Measurements from ENCODE around the gene SYP. TPM values are rescaled to one million over a fixed set of nuclear protein-coding genes. Genes with fewer than 3 reads are reported as not detected.
"Not testable (repeated sequence)": the region's sequence is repeated elsewhere in the genome, so short reads cannot be mapped to it uniquely, and the experiment has no call there.

Gene SYP
- polyA plus RNA-seq, 3 donors = 1.4 to 6.8 (median 2.1) TPM

- WGBS, 3 donors = 93 to 94% (median 93%) methylated on average over 12 to 23 of the region's 23 CpGs
- no peak overlapping the region for H3K27ac ChIP-seq (ENCODE audit: low read depth, low read length)
These were observed 22.0 kb downstream of the SYP start for GRCh38 chrX:49177873-49178480.

- 56 to 73% (median 70%) methylated on average over 3 to 4 of the region's 4 CpGs for WGBS, 3 donors
- no peak overlapping the region for H3K27ac ChIP-seq (ENCODE audit: low read depth, low read length)
These were observed 22.6 kb downstream of the SYP start for GRCh38 chrX:49177338-49177833.

- WGBS, 3 donors = 56 to 70% (median 57%) methylated on average over 24 to 27 of the region's 27 CpGs
- no peak overlapping the region for H3K27ac ChIP-seq (ENCODE audit: low read depth, low read length)
These were observed 23.3 kb downstream of the SYP start for GRCh38 chrX:49176421-49177326.

- 88 to 94% (median 88%) methylated on average over 25 to 43 of the region's 43 CpGs for WGBS, 3 donors
- H3K27ac ChIP-seq (ENCODE audit: low read depth, low read length) = no peak overlapping the region
These were observed 24.3 kb downstream of the SYP start for GRCh38 chrX:49175435-49176274.

- 69 to 72% (median 72%) methylated on average over 3 of the region's 3 CpGs for WGBS, 3 donors
- no peak overlapping the region for H3K27ac ChIP-seq (ENCODE audit: low read depth, low read length)
These were observed 25.3 kb downstream of the SYP start for GRCh38 chrX:49174723-49175122.

DNA sequence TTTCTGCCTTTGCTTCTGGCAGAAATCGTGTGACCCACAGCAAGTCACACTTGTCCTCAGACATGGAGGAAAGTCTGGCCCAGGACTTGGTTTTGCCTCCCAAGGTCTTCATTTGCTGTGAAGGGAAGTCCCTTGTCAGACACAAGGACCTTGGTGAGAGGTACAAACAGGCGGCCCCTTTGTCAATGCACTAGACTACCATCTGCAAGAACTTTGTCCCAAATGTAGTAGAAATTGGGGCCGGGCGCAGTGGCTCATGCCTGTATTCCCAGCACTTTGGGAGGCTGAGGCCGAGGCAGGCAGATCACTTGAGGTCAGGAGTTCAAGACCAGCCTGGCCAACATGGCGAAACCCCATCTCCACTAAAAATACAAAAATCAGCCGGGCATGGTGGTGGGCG lies 26.4 kb downstream of the SYP start:
- WGBS, 3 donors = 88 to 94% (median 91%) methylated on average over 6 to 8 of the region's 8 CpGs
- H3K27ac ChIP-seq (ENCODE audit: low read depth, low read length) = not testable (repeated sequence)

GRCh38 chrX:49172280-49172780 lies 27.7 kb downstream of the SYP start:
- 0 to 52% (median 1%) methylated on average over 18 to 37 of the region's 37 CpGs for whole genome bisulfite sequencing, 3 donors
- peak overlapping the region; percentile 57 for H3K27ac ChIP-seq (ENCODE audit: low read depth, low read length)

- H3K27ac ChIP-seq (ENCODE audit: low read depth, low read length) = peak within 1 kb of the TSS; percentile 57
- WGBS, 3 donors = 0 to 44% (median 1%) methylated on average over 28 to 45 of the region's 46 CpGs
These were observed 28.2 kb downstream of the SYP start, which contains the start of gene PLP2 for GRCh38 chrX:49171752-49172279. TSS of gene PLP2 (plus strand) at chrX:49171898. CDS start at chrX:49172001, 103 bp downstream.

DNA sequence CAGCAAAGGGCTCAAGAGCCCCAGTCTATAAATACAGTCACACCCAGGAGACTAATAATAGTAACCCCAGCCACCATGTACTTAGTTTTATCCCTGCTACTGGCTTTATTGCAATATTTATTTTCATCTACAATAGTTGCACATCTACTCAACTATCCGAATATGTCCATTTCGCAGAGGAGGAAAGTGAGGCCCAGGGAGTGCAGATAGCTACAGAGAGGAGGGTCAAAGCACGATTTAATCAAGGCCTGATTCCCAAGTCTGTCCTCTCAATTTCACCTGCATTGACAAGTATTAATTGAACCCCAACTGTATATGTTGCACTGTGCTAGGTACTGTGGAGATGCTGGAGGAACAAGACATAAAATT lies 32.3 kb downstream of the SYP start:
- peak overlapping the region; percentile 92 for H3K27ac ChIP-seq (ENCODE audit: low read depth, low read length)
- 48 to 84% (median 67%) methylated on average over 3 of the region's 3 CpGs for WGBS, 3 donors

DNA sequence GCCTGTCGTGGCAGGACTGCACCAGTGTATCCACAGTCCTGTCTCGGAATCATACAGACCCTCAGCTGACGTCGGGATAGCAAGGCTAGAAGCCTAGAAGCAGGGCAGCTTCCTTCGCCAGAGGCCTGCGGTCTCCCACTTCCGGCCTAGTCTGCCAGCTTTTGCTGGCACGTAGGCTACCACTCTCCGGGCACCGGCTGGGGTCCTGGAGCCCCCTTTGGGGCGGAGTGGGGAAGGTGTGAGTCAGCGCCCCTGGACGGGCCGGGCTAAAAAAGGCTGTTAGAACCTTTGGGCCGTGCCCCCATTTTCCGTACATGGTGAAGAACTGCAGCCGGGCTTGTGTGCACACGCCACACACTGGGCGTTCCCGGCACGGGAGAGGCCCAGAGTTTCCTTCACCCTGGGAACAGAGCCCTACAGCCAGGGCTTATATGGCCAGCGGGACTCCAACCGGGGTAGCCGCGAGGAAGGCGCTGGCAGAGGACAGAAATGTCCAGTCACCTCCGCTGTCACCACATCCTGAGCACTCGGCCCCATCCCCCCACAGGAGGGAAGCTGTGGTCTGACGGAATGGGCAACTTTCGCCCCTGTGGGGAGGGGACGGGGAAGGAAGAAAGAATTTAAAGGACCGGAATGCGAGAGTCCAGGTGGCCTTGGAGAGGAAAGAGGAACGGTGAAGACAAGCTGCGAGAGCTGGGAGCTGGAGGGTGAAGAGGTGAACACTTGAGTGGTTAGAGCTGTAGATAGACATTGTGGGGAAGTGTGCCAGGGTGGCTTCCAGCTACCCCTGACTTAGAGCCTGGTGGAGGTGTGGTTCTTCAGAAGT lies 32.9 kb downstream of the SYP start:
- peak overlapping the region; percentile 92 for H3K27ac ChIP-seq (ENCODE audit: low read depth, low read length)
- WGBS, 3 donors = 10 to 48% (median 33%) methylated on average over 27 to 35 of the region's 35 CpGs

DNA sequence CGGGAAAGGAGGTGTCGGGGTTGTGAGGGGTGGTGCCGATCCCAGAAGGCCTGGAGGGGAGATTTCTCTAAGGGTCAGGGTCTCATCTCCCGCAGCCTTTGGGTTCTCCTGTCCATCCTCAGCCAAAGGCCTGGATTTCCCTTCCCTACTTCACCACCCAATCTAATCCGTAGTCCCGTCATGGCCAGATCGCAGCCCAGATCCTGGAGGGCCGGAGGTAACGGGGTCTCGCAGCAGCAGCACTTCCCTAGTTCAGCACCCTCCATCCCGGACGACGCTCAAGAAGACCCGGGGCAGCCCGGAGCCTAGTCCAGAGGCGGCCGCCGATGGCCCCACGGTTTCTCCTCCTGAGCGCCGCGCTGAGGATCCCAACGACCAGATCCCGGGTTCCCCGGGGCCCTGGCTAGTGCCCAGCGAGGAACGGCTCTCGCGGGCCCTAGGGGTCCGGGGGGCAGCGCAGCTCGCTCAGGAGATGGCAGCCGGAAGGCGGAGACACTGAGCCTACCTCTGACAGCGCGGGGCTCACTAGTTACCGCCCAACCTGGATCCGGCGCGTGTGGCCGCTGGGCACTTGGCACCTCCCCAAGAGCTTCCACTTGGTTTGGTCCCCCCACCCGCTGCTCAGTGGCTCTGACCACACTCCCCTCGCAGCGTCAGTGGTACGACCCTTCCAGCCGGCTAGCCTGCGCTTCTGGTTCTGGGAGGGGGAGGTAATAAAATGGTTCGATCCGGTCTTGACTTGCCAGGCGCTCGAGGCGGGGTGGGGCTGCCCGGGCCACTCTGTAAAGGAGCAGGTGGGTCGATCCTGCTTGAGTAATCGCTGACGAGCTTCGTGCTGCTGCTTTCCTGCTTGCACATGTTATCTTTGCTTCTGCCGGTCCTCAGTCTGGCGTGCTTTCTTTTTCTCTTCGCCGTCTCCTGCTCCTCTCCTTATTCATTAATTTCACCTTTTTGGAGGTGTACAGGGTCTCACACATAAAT lies 33.8 kb downstream of the SYP start:
- 15 to 44% (median 37%) methylated on average over 38 to 61 of the region's 61 CpGs for WGBS, 3 donors
- H3K27ac ChIP-seq (ENCODE audit: low read depth, low read length) = peak overlapping the region; percentile 92

- H3K27ac ChIP-seq (ENCODE audit: low read depth, low read length) = peak overlapping the region; percentile 55
- 87 to 95% (median 93%) methylated on average over 26 to 31 of the region's 31 CpGs for WGBS, 3 donors
These were observed 35.2 kb downstream of the SYP start for GRCh38 chrX:49164589-49165360.

- 1 to 36% (median 2%) methylated on average over 34 to 69 of the region's 69 CpGs for WGBS, 3 donors
- peak overlapping the region; percentile 94 for H3K27ac ChIP-seq (ENCODE audit: low read depth, low read length)
These were observed 36.2 kb downstream of the SYP start for GRCh38 chrX:49163555-49164419.

DNA sequence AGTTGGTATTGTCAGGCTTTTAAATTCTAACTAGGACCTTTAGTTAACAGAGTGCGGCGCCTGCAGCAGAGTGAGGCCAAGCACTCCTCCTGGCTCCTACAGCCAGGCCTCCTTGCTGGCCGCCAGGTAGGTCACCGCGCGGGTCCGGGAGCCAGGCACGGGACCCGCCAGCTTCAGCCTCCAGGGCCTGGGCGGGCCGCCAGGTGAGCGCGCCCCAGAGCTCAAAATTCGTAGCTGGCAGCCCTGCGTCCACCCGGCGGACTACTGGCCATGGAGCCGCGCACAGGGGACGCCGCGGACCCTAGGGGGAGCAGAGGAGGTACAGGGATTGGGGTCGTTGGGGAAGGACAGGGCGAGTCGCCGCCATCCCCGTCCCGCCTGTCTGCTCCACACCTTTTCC lies 37.4 kb downstream of the SYP start, which contains the start of gene MAGIX:
TSS of gene MAGIX (plus strand) at position 139 of the 400 bp plus-strand sequence. CDS start at position 271, 132 bp downstream.
- 20 to 78% (median 76%) methylated on average over 15 to 28 of the region's 28 CpGs for WGBS, 3 donors
- no peak within 1 kb of the TSS for H3K27ac ChIP-seq (ENCODE audit: low read depth, low read length)

- no peak overlapping the region for H3K27ac ChIP-seq (ENCODE audit: low read depth, low read length)
- 81 to 93% (median 85%) methylated on average over 5 of the region's 5 CpGs for WGBS, 3 donors
These were observed 38.4 kb downstream of the SYP start for GRCh38 chrX:49161632-49162031.
